IMR-90 (cell line): Measurements from ENCODE around the gene MARCHF3. TPM values are rescaled to one million over a fixed set of nuclear protein-coding genes. Genes with fewer than 3 reads are reported as not detected.

Experiments used
- ATAC-seq: fragments of 200-7000 bp; cut with Tn5 transposase; 2 replicates; pipeline ENCODE4 v1.9.1; 2020; ENCODE audit warnings: low read depth, mild to moderate bottlenecking, moderate library complexity
- BruUV-seq: library from RNA; stranded (reverse); fragments of 400-500 nt; replicated peaks from 2 replicates; lab custom pipeline; 2021; lab: Mats Ljungman, UMichigan
- CTCF ChIA-PET: fragments of 300-600 bp; formaldehyde crosslinking; extraction: SDS; loops from one replicate; lab custom pipeline; 2021; ENCODE audit warnings: antibody characterized with exemption; lab: Yijun Ruan, JAX
- POLR2A ChIA-PET: fragments of 300-600 bp; sonication (Branson Sonifier 250); formaldehyde crosslinking; loops from one replicate; lab custom pipeline; 2022; ENCODE audit warnings: antibody characterized with exemption; ENCODE audit not compliant: unreplicated experiment; lab: Charles Lee
- DNase-seq: peaks from one replicate; pipeline ENCODE4 v3.0.0; 2013
- H2AFZ ChIP-seq: replicated peaks from 2 replicates; pipeline ENCODE3; 2013; ENCODE audit warnings: low read length, mild to moderate bottlenecking; ENCODE audit not compliant: poor library complexity
- H2AK5ac ChIP-seq: 2 replicates; pipeline ENCODE4 v1.6.1; 2013; ENCODE audit warnings: low read depth, low read length, inconsistent platforms
- H2AK9ac ChIP-seq: replicated peaks from 2 replicates; pipeline ENCODE3; 2013; ENCODE audit warnings: mild to moderate bottlenecking, low read depth, low read length, moderate library complexity; ENCODE audit not compliant: poor library complexity
- H2BK120ac ChIP-seq: 2 replicates; pipeline ENCODE4 v1.6.1; 2013; ENCODE audit warnings: low read depth, low read length, inconsistent platforms
- H2BK15ac ChIP-seq: 3 replicates; pipeline ENCODE4 v1.6.1; 2013; ENCODE audit warnings: low read depth, low read length, inconsistent platforms
- H2BK20ac ChIP-seq: 2 replicates; pipeline ENCODE4 v1.6.1; 2013; ENCODE audit warnings: low read depth, mild to moderate bottlenecking, inconsistent platforms, low read length, moderate library complexity
- H2BK5ac ChIP-seq: 2 replicates; pipeline ENCODE4 v1.6.1; 2013; ENCODE audit warnings: mild to moderate bottlenecking, low read depth, low read length, inconsistent platforms; ENCODE audit not compliant: poor library complexity, severe bottlenecking
- H3K14ac ChIP-seq: replicated peaks from 2 replicates; pipeline ENCODE4 v1.6.1; 2013; ENCODE audit warnings: low read depth, low read length, inconsistent platforms
- H3K18ac ChIP-seq: 2 replicates; pipeline ENCODE4 v1.6.1; 2013; ENCODE audit warnings: low read depth, low read length, control low read depth
- H3K23ac ChIP-seq: 2 replicates; pipeline ENCODE4 v1.6.1; 2013; ENCODE audit warnings: low read depth, low read length, inconsistent platforms
- H3K27ac ChIP-seq: 2 replicates; pipeline ENCODE4 v1.5.1; 2013; ENCODE audit warnings: mild to moderate bottlenecking, control low read depth, low read length; ENCODE audit not compliant: insufficient read depth
- H3K27me3 ChIP-seq: 2 replicates; pipeline ENCODE4 v1.6.1; 2013; ENCODE audit warnings: low read length; ENCODE audit not compliant: control insufficient read depth, insufficient read depth
- H3K36me3 ChIP-seq: 2 replicates; pipeline ENCODE4 v1.6.1; 2013; ENCODE audit warnings: low read length, mixed read lengths; ENCODE audit not compliant: control insufficient read depth, insufficient read depth
- H3K4ac ChIP-seq: 2 replicates; pipeline ENCODE4 v1.6.1; 2013; ENCODE audit warnings: low read depth, low read length, inconsistent platforms
- H3K4me1 ChIP-seq: 2 replicates; pipeline ENCODE4 v1.6.1; 2013; ENCODE audit warnings: low read length, mixed read lengths; ENCODE audit not compliant: control insufficient read depth, insufficient read depth
- H3K4me2 ChIP-seq: 2 replicates; pipeline ENCODE4 v1.6.1; 2013; ENCODE audit warnings: low read depth, mild to moderate bottlenecking, control low read depth, low read length, moderate library complexity
- H3K4me3 ChIP-seq: 2 replicates; pipeline ENCODE4 v1.5.1; 2013; ENCODE audit warnings: low read depth, mild to moderate bottlenecking, control low read depth, low read length, moderate library complexity; ENCODE audit not compliant: insufficient read depth
- H3K56ac ChIP-seq: 2 replicates; pipeline ENCODE4 v1.6.1; 2013; ENCODE audit warnings: low read length, inconsistent platforms; ENCODE audit not compliant: insufficient read depth; ENCODE audit errors: extremely low read depth
- H3K79me1 ChIP-seq, 2 experiments: 2 replicates each; pipeline ENCODE4 v1.6.1; 2013; ENCODE audit warnings: low read length in 2 of 2, inconsistent platforms in 1 of 2, low read depth in 1 of 2
- H3K9ac ChIP-seq: 2 replicates; pipeline ENCODE4 v1.6.1; 2013; ENCODE audit warnings: low read depth, low read length, control low read depth
- H3K9me1 ChIP-seq: 2 replicates; pipeline ENCODE4 v1.6.1; 2013; ENCODE audit warnings: low read length, inconsistent platforms; ENCODE audit not compliant: insufficient read depth
- H3K9me3 ChIP-seq: 2 replicates; pipeline ENCODE4 v1.6.1; 2013; ENCODE audit warnings: low read length; ENCODE audit not compliant: control insufficient read depth, insufficient read depth
- H4K20me1 ChIP-seq: 2 replicates; pipeline ENCODE4 v1.6.1; 2013; ENCODE audit warnings: low read length, inconsistent platforms; ENCODE audit not compliant: insufficient read depth
- H4K5ac ChIP-seq: 2 replicates; pipeline ENCODE4 v1.6.1; 2013; ENCODE audit warnings: mild to moderate bottlenecking, low read depth, low read length, control low read depth
- H4K8ac ChIP-seq, 2 experiments: 2 replicates each; pipeline ENCODE4 v1.6.1; 2013; ENCODE audit warnings: low read depth in 2 of 2, low read length in 2 of 2, control low read depth in 1 of 2, inconsistent platforms in 1 of 2
- H4K91ac ChIP-seq: 2 replicates; pipeline ENCODE4 v1.6.1; 2013; ENCODE audit warnings: low read depth, low read length, inconsistent platforms; ENCODE audit not compliant: insufficient read depth
- BHLHE40 ChIP-seq: fragments of 150-350 bp; IDR thresholded peaks from 2 replicates; pipeline ENCODE4 v1.6.1; 2016; ENCODE audit warnings: mild to moderate bottlenecking, low read depth, low read length
- FOS ChIP-seq: fragments of 150-350 bp; IDR thresholded peaks from 2 replicates; pipeline ENCODE4 v1.6.1; 2016; ENCODE audit warnings: low read depth, low read length
- MXI1 ChIP-seq: IDR thresholded peaks from 2 replicates; pipeline ENCODE4 v1.6.1; 2012; ENCODE audit warnings: low read depth, mild to moderate bottlenecking, low read length, moderate library complexity, borderline replicate concordance
- RAD21 ChIP-seq: IDR thresholded peaks from 2 replicates; pipeline ENCODE4 v1.6.1; 2012; ENCODE audit warnings: low read length, improper control_type of control experiment
- WGBS, 2 experiments: methylation state at CpG; one replicate each; pipeline versions ENCODE4 v1.1.5 to v1.1.7; 2013; ENCODE audit warnings: missing lambda C conversion rate in 2 of 2; ENCODE audit not compliant: insufficient read length in 1 of 2; ENCODE audit errors: extremely low coverage in 2 of 2; 5-methylcytosine and 5-hydroxymethylcytosine counted together
- dilution Hi-C: fragments of 300-500 bp; cut with HindIII; formaldehyde crosslinking; loops from one replicate; pipeline ENCODE4 v1.14.3; 2018; ENCODE audit warnings: low sequenced_read_pairs; ENCODE audit not compliant: unreplicated experiment
- in situ Hi-C: fragments of 300-500 bp; cut with MboI; formaldehyde crosslinking; loops from 3 replicates; pipeline ENCODE4 v1.14.3; 2019; ENCODE audit warnings: low sequenced_read_pairs, inconsistent platforms, mixed read lengths
- intact Hi-C: fragments of 100-400 bp; cut with micrococcal nuclease; formaldehyde crosslinking; loops from 2 replicates; pipeline ENCODE4 v1.10.0; 2022
- polyA plus RNA-seq, 3 experiments: library from polyadenylated mRNA; depleted of rRNA; stranded (reverse); fragments of >200 nt; gene quantifications; 2 replicates each; pipeline ENCODE4 v1.2.3, GENCODE V29; 2012; ENCODE audit warnings: low replicate concordance in 1 of 3
- total RNA-seq: library from RNA; depleted of rRNA; stranded (reverse); fragments of >200 nt; gene quantifications from 2 replicates; pipeline ENCODE4 v1.2.3, GENCODE V29; 2012

The MARCHF3 gene
- total and polyA plus RNA-seq, 2 of the 4 experiments (the other 2 are of a cell fraction) = 11.2 to 18.8 TPM

DNA sequence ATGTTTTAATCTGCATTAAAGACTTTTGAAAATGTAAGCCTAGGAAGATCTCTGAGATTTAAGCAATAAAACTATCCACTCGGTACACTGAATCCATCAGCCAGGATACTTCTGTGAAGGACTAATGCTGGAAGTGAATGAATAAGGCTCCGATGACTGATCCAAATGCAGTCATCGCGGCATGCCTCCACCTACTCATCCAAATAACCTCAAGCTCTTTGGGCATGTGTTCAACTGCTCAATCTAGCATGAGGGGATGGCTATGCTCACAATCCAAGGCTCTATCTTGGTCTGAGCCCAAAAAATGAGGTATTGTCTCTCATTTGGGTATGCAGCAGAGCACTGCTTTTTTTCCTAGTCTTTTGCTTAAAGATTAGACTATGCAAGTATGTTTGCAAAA is 19.2 kb downstream of the MARCHF3 start:
- ChIA-PET POLR2A (interaction anchor here (0.6 kb wide), 1 partner anchor 45 kb away, joined by 4 read pairs; no protein-coding TSS in a partner anchor), CTCF (interaction anchor here (1.0 to 1.5 kb wide), 3 partner anchors 9 to 18 kb away, joined by 3 to 5 read pairs (median 3); no protein-coding TSS in a partner anchor)
- H4K8ac ChIP-seq = no peak overlapping the region
- no peak overlapping the region for H3K27ac ChIP-seq
- H4K20me1 ChIP-seq = no peaks in the 10 kb centered on the region
- H3K27me3 ChIP-seq = no peaks in the 10 kb centered on the region
- peak; percentile 77 for TF ChIP-seq BHLHE40
- TF ChIP-seq RAD21 = no peak
- peak; percentile 69 for TF ChIP-seq FOS
- peak; percentile 70; the same call in 1 of the 2 replicates for TF ChIP-seq MXI1
- no CpG with 5 or more reads among the region's 4 CpGs for WGBS, 2 experiments
- peak; percentile 81 for ATAC-seq
- dilution Hi-C loops (no loop called here), intact Hi-C loops (loop anchor here (1.0 kb wide), 1 partner anchor 19 kb away; the partner anchor contains the start of gene MARCHF3), in situ Hi-C loops (no loop called here)
- H2BK5ac ChIP-seq = peak overlapping the region; percentile 65
- H3K9me3 ChIP-seq = no peaks in the 10 kb centered on the region
- H2AFZ ChIP-seq = no peak overlapping the region
- no peak overlapping the region for H4K91ac ChIP-seq
- peaks cover 10 to 38% of the 10 kb centered on the region in 2 experiments; a peak in 3 of 4 replicates for H3K79me1 ChIP-seq
- H3K18ac ChIP-seq = no peak overlapping the region
- peak; percentile 97 for DNase-seq
- H3K9me1 ChIP-seq = peaks cover 5% of the 10 kb centered on the region; the same call in 1 of the 2 replicates
- H2BK15ac ChIP-seq = no peak overlapping the region
- H2BK20ac ChIP-seq = no peak overlapping the region
- no peak overlapping the region for H2BK120ac ChIP-seq
- H2AK9ac ChIP-seq = no peak overlapping the region
- H3K4me2 ChIP-seq = peak overlapping the region; percentile 24; the same call in 1 of the 2 replicates
- no peak overlapping the region for H3K14ac ChIP-seq
- H3K23ac ChIP-seq = no peak overlapping the region
- no peak overlapping the region for H3K9ac ChIP-seq
- no peak overlapping the region for H2AK5ac ChIP-seq
- H3K4ac ChIP-seq = no peak overlapping the region
- no peaks in the 10 kb centered on the region for H3K36me3 ChIP-seq
- no peak overlapping the region for H3K56ac ChIP-seq
- peaks cover 4% of the 10 kb centered on the region; the same call in 1 of the 2 replicates for H3K4me1 ChIP-seq
- BruUV-seq = no TSS peak
- H4K5ac ChIP-seq = no peak overlapping the region
- no peak overlapping the region for H3K4me3 ChIP-seq
